ENCODE measurements around the gene RAET1E.
"Not testable (repeated sequence)": the region's sequence is repeated elsewhere in the genome, so short reads cannot be mapped to it uniquely, and the experiment has no call there.

RAET1E gene

GRCh38 chr6:149897855-149898744, at the start of gene RAET1E:
RAET1E (minus strand) TSS chr6:149898113; CDS start chr6:149890901, 7,212 bp downstream.
- no peak for DNase-seq

- DNase-seq, result not testable (repeated sequence)
Measured at GRCh38 chr6:149947533-149947932, 49.6 kb upstream of the RAET1E start.

GRCh38 chr6:149946631-149947030, 48.7 kb upstream of the RAET1E start:
- not testable (repeated sequence) for DNase-seq

- not testable (repeated sequence) for DNase-seq
Measured at GRCh38 chr6:149945276-149945675, 47.4 kb upstream of the RAET1E start.

- not testable (repeated sequence) for DNase-seq
Measured at GRCh38 chr6:149943321-149943720, 45.4 kb upstream of the RAET1E start.

GRCh38 chr6:149942461-149942829, 44.5 kb upstream of the RAET1E start:
- no peak for DNase-seq

- DNase-seq, result peak; percentile 4
Measured at GRCh38 chr6:149941583-149942460, 43.9 kb upstream of the RAET1E start, which contains the start of gene ULBP2. ULBP2 (plus strand) TSS chr6:149942014; CDS start chr6:149942073, 59 bp downstream.

- DNase-seq, result no peak
Measured at GRCh38 chr6:149940672-149940982, 42.7 kb upstream of the RAET1E start.

- no peak for DNase-seq
Measured at GRCh38 chr6:149939909-149940671, 42.2 kb upstream of the RAET1E start.

GRCh38 chr6:149939356-149939648, 41.4 kb upstream of the RAET1E start:
- DNase-seq, result no peak

GRCh38 chr6:149938571-149939355, 40.9 kb upstream of the RAET1E start:
- no peak for DNase-seq

- not testable (repeated sequence) for DNase-seq
Measured at GRCh38 chr6:149938013-149938570, 40.2 kb upstream of the RAET1E start.

GRCh38 chr6:149936743-149937142, 38.8 kb upstream of the RAET1E start:
- DNase-seq, result no peak

GRCh38 chr6:149935668-149936067, 37.8 kb upstream of the RAET1E start:
- no peak for DNase-seq

GRCh38 chr6:149935246-149935645, 37.3 kb upstream of the RAET1E start:
- DNase-seq, result no peak

GRCh38 chr6:149934249-149935156, 36.6 kb upstream of the RAET1E start:
- DNase-seq, result no peak

GRCh38 chr6:149933461-149933860, 35.5 kb upstream of the RAET1E start:
- DNase-seq, result no peak

- no peak for DNase-seq
Measured at GRCh38 chr6:149933036-149933435, 35.1 kb upstream of the RAET1E start.

- DNase-seq, result no peak
Measured at GRCh38 chr6:149931501-149931900, 33.6 kb upstream of the RAET1E start.

- no peak for DNase-seq
Measured at GRCh38 chr6:149929422-149929821, 31.5 kb upstream of the RAET1E start.

- DNase-seq, result not testable (repeated sequence)
Measured at GRCh38 chr6:149927025-149927424, 29.1 kb upstream of the RAET1E start.
